HG02938 (cell line): ENCODE measurements around the gene HIRA.
A peak's percentile ranks its signal among the peaks of the same experiment; 100 is the strongest.
"Not testable (repeated sequence)": the region's sequence is repeated elsewhere in the genome, so short reads cannot be mapped to it uniquely, and the experiment has no call there.

Experiments
- ATAC-seq: cut with Tn5 transposase; IDR thresholded peaks from one replicate; pipeline ENCODE4 v1.9.1; 2021; ENCODE audit warnings: mild to moderate bottlenecking, moderate library complexity; ENCODE audit not compliant: unreplicated experiment

Gene HIRA

DNA sequence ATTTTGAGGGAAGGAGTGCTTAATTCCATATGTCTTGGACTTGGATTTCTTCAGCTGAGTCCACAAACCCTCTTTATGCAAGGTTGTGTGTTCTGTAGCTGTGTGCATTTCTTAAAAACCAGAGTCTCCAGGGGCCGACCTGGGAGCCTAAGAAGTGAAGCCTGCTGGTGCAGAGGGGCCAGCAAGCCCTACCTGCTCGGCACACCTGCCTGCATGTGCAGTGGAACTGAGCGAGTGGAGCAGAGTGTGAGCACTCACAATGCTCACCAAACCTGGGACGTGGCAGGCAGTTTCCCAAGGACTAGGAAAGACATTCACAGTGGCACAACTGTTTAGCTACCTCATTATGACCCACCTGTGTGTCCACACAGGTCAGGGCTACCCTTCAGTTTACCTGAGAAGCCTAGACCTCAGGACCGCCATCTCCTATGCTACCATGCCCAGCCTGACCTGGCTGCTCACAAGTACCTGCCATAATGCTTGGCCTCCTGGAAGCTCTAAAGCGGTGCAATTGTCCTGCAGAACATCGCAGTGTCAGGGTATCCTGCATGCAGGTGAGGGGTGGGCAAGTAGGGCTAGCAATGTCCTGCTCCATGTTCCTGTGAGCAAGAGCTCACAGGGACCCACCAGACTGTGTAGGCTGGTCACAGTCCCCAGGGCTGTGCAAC is 12.1 kb upstream of the HIRA start:
- no peak for ATAC-seq

DNA sequence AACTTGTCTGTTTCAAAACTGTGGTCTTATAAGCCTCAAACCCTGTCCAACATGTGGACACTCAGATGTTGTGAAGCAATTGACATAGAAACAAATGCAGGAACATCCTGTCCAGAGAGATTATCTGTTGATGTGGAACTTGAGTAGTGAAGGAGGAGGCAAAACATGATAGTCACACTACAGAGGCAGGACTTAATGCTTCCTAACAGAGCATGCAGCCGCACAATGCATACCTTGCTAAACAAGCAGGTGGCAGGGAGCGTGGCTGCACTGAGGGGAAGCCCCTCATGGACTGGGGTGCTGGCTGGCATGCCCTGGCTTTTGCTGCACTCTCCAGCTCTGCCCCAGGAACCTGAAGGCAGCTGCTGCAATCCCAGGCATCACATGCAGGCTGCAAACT is 10.6 kb upstream of the HIRA start:
- no peak for ATAC-seq

DNA sequence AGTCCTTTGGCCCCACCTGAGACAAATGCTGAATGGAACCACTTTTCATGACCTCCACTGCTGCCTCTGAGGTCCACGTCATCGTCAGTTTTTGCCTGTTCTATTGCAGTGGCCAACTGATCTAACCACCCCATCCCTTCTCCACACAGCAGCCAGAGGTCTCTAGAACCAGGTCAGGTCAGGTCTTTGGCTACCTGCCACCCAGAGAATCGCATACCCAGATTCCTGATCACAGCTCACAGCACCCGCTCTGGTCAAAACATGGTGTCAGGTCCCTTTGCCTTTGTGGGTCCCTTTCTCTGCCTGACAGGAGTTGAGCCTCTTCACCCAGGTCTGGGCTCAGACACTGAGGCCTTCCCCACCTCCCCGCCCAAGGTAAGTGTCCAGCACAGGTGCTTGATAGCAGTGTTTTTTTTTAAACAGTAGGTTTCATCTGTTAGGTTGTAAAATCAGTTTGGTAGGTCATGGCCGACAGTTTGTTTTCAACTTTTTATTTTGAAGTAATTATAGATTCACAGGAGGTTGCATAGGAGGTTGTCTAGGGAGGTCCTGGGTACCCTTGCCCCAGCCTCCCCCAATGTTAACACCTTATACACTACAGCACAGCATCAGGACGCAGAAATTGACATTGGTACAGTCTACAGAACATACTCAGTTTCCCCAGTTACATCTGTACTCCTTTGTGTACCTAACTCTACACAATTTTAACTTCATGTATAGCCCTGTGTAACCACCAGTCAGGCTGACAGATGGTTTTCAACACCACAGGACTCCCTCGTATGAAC is 9.1 kb upstream of the HIRA start:
- no peak for ATAC-seq

DNA sequence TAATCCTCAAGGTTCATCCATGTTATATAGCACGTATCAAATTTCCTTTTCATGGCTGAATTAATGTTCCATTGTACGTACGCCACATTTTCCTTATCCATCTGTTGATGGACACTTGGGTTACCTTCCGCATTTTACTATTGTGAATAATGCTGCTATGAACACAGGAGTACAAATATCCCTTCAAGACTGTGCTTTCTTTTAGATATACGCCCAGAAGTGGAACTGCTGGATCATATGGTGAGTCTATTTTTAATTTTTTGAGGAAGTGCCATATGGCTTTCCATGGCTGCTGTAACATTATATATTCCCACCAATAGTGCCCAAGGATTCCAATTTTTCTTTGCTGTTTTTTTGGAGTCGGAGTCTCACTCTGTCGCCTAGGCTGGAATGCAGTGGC is 6.8 kb upstream of the HIRA start:
- no peak for ATAC-seq

DNA sequence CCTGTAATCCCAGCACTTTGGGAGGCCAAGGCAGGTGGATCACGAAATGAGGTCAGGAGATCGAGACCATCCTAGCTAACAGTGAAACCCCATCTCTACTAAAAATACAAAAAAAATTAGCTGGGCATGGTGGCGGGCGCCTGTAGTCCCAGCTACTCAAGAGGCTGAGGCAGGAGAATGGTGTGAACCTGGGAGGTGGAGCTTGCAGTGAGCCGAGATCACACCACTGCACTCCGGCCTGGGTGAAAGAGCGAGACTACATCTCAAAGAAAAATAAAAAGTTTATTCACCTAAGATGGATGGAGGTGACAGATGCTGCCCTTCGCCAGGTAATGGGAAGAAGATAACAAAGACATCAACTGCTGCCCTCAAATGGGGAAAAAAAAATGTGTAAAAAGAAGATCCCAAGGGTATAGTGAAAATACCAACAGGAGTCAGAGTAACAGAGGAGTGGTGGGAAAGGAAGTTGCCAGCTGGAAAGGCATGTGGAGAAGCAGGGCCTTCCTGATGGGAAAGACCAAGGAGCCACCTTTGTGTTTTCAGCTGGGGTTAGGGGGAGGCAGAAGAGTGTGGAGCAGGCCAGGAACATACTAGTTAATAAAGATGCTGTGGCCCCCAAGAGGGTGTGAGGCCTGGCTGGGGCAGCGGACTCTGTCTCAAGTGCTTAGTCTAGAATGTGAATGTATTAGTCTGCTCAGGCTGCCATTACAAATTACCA is 5.1 kb upstream of the HIRA start:
- not testable (repeated sequence) for ATAC-seq

DNA sequence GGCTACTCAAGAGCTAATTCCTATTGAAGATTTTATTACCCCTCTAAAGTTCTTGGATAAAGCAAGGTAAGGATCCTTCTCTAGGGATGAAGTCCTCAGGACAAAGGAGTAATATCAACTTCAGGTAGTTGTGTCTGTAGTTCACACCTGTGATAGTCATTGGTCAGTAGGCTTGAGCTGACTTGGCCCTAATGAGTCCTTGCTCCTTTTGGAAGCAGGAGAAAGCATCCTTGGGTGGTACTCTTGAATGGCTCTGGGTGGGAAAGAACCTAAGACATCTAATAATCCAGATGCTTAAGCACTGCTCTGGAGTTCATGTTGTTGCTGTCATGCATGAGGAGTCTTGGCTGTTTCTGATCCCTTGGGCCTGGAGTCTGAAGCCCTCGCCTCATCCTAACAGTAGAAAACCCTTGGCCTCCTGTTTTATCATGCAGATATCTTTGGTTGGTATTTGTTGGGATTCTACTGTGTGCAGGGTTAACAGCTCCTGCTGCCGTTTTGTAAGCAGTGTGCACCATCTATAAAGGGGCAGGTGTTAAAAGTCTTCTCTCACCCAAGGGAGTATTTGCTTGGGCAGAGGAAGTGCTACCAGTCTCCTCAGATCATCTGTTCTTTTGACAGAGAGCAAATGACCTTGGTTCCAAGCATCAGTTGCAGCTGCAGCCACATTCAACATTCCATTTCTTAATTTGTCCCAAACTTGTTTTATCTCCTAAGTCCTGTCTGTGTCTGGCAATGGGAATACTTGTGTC is 3.5 kb upstream of the HIRA start:
- ATAC-seq: no peak

DNA sequence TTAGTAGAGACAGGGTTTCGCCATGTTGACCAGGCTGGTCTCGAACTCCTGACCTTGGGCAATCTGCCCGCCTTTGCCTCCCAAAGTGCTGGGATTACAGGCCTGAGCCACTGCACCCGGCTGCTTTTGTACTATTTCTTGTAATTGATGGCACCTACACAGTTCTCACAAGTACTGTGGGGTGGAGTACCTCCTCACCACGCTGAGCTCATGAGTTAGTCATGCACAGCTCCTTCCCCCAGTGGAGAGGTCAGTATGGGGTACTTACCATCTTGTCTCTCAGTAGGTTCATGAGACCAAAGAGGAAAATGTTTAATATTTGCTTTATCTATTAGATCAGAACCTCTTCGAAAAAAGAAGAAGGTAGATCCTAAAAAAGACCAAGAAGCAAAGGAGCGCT is 2.9 kb upstream of the HIRA start:
- ATAC-seq: no peak

DNA sequence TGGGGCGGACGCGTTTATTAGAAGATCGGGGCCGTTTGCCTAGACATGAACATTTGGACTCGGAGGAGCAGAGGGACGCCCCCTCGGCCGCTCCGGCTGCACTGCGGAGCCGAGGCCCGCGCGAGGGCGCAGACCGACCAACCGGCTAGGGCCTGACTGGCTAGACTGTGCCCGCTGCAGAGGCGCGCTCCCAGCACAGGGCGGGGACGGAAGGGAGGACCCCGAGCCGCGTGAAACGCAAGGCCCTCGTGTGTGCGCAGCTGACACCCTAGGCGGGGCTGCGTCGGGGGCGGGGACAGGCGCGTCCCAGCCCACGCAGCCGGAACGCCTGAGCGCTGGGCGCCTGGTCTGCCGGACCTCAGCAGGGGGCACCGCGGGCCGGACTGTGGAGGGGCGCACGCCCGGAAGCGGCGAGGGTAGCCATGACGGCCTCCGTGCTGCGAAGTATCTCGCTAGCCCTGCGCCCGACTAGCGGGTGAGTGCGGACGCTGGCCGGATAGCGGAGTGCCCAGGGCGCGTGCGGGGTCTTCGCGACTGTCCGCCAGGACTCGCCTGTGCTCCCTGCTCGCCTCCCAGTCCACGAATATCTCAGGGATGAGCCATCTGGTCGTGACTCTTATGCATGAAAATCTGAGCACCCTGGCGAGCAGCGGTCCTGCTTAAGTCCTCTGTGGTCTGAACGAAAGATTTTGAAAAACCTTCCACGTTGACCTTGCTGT is 759 bp upstream of the HIRA start, which contains the start of gene MRPL40:
TSS of gene MRPL40 (plus strand) at position 413 of the 719 bp plus-strand sequence. CDS start at position 423, 10 bp downstream.
- peak; percentile 59 for ATAC-seq

DNA sequence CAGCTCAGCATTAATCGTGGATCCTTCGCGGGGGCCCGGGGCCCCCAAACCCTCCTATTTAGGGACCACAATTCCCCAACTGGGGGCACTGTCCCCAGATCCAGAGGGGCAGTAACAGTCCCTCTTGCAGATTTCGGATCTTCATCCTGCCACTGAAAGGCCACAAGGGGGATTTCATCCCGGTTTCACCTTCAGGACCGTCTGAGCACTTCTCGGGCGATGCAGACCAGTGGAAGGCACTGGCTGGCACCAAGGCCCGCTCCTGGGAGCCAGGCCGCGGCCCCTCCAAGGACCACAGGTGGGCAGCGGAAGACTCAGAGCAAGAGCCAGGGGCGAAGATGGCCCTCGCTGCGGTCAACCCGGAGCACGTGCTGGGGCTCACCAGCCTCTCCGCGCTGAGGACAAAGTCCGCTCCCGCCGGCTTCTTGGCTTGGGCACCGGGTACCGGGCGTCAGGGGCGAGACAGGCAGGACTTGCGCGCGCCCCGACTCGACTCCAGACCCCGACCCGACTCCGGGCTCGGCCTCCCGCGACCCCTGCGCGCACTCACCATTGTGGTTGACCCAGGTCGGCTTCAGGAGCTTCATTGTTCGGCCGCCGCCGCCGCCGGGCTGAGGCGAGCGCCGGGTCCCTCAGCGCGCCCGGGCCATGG is 517 bp downstream of the HIRA start:
- ATAC-seq: no peak

DNA sequence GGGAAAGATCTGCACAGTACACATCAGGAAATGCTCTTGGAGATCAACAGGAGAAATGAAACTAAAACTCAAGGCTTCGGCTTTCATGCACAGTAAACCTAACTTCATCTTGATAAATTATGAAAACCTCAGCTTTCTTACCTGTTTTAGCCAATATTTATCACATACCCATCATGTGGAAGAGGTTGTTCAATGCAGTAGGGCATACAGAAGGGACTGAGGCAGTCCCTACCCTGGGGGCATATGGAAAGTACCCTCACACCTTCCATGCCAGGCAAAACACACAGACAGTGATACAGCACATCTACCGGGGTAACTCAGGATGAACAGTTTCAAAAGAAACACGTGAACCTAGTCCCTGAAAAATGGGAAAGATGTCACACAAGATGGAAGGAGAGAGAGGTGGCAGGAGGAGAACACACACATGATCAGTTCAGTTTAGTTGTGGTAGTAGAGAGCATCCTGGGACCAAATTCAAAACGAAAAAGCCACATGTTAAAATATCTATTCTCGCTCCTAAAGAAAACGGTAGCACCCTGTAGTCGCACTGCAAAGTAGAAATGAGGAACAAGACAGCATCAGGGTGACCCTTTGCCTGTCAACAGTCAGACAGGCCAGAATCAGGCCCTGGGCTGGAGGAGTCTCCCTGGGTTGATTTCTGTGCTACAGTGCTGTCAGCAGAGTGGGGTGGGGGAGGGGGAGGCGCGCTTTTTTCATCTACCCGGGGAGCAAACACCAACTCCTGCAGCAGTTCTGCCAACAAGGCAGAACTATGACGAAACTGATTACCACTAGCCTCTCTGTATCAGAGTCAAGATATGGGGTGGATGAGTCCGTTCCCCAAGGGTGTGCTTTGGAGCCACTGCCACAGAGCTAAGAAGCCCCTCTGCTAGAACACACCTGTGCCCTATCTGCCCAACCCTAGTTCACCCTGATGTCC is 1.3 kb downstream of the HIRA start:
- no peak for ATAC-seq

DNA sequence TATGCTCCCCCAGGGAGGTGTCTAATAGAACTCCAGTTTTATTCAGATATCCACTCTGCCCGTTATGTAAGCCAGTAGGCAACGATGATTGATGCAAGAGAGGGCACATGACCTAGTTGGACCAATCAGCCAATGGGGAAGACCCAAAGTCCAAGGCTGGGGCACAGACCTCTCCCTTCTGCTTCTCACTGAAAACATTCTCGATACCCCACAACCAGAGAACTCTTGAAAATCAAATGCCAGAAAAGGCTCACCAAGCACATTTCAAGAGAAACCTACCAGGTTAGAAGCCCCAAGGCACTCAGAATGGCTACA is 7.4 kb downstream of the HIRA start:
- ATAC-seq: no peak

DNA sequence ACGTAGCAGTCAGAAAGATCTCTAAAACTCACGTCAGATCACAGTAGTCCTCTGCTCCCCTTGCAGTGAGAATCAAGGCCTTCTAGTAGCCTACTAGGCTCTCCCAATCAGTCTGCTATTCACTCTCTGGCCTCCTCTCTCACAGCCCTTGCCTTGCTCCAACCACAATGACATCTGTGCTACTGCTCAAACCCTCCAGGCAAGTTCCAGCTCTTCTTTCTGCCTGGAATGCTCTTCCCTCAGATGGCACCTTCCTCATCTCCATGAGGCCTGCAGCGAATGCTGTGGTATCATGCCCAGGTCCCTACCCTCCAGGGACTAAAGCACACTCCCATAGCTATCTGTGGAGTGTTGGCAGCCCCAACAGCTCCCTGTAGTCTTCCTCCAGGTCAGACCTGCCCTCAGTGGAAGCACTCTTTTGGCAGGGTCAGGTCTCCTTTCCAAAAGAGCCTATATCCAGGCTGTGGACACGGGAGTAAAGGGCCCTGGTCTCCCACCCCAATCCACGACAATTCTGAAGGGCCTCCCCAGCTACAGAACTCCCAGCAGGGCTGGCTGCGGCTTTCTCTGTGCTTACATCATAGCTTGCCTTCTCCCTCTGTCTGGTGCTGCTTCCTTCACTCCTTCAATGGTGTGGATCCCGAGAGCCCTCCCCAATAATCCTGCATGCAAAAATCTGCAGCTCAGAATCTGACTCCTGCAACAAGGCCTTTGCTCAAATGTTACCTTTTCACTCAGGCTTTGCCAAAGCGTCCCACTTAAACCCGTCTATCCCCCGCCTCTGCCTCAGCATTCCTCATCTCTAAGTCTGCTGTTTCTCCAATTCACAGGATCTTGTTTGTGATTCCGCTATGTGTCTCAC is 8.9 kb downstream of the HIRA start:
- ATAC-seq: no peak

DNA sequence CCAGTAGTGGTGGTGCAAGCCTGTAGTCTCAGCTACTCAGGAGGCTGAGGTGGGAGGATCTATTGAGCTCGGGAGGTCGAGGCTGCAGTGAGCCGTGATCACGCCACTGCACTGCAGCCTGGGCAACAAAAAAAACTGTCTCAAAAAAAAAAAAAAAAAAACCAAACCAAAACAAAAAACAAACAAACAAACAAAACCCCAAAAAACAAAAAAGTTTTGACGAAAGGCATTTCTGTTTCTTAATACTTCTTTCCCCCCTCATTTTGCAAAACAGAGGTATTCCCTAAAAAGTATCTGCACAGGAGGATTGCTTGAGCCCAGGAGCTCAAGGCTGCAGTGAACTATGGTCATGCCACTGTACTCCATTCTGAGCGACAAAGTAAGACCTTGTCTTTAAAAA is 11.2 kb downstream of the HIRA start:
- ATAC-seq: no peak

DNA sequence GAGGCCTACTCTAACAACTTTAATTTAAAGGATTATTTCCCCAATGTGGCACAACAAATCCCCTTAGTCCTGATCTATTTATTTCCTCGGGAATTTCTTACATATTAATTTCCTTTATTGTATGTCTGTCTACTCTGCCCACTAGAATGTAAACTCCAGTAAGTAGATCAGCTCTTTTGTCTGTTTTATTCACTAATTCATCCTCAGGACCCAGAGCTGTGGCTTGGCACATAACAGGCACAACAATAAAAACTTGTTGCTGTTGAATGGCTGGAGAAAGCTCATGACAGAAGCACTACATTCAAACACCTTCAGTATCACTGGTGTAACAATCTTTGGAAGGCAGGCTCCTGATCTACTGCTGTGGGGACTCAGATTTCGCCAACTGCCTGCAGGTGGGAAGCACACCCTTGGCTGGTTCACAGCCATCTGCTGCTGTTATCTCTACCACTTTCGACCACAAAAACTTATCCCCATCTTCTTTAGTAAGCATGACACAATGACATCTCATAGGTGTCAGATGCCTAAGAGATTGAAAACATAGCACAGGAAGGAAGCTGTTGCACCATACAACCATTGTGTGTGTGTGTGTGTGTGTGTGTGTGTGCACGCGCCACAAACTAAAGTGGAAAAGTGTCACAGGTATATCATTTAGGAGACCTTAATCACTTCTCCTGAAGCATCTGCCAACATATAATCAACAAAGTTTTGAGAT is 11.9 kb downstream of the HIRA start:
- ATAC-seq: no peak

DNA sequence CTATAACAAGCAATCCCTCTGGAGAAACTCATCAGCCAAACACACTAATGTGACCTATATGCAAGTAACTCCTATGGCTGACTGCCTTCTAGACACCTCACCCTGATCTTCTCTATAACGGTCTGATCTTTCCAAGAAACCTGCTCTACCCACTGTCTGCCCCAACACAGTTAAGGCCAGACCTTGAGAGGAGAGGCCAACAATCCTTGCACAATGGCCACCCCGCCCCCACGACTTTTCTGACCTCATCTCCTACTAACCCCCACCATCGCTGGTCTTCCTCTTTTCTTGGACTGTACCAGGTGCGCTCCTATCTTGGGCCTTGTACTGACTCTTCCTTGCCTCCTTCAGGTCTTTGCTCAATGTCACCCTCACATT is 12.5 kb downstream of the HIRA start:
- ATAC-seq: no peak

DNA sequence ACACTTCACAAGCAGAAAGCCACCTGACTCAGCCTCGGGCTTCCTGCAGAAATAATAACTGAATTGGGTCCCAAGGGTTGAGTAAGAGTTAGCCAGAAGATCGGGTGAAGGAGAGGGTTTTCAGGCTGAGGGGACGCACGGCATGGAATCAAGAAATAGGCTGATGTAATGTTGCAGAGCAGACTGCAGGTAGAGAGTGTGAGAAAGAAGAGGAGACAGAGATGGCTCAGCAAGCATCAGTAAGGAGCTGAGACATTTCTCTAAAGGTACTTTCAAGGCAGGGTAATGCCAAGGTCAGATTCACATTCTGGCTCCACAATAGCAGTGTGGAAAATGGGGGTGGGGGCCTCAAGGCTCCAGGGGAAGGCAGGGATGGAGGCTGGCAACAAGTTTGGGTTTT is 18.6 kb downstream of the HIRA start:
- no peak for ATAC-seq

DNA sequence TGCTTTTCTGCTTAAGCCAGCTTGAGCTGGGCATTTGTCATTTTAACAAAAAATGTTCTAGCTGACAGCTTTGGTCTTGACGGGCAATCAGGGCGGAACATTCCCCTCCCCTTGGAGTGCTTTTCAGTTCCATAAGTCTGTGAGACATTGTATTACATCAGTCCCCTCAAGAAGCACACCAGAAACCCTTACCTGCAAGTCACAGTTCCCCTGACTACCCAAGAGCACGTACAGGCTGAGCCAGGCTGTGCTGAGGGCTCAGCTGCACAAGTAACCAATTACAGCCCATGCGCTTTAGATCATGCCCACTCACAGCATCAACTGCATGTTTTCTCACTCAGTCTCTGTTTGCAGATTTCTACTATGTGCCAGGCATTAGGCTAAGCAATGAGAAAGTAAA is 19.1 kb downstream of the HIRA start:
- no peak for ATAC-seq

DNA sequence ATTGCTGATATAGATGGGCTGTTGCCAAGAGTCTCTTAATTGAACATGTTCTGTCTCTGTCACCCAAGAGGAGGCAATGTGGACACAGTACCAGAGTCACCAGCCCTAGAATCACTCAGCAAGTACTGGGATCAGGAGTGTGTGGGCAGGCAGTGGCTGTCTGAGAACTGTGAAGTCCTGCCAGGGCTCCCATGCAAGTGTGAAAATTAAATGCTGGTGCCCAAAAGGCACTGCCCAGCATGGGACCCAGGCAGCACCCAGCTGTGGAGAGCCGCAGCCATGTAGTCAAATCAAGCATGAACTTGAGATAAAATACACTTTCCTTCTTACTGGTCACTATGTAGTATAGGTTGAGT is 19.9 kb downstream of the HIRA start:
- ATAC-seq: no peak
